SKM-1 treated with dmso at 0.1 percent for 144 hours (cell line): ENCODE results near the gene CLCNKA.
"Not testable (repeated sequence)": the region's sequence is repeated elsewhere in the genome, so short reads cannot be mapped to it uniquely, and the experiment has no call there.

Experiments
- DNase-seq: peaks from one replicate; lab custom pipeline; 2025; ENCODE audit not compliant: unreplicated experiment; lab: John Stamatoyannopoulos, UW

The CLCNKA gene

GRCh38 chr1:15997076-15997585 lies 24.7 kb upstream of the CLCNKA start:
- DNase-seq = no peak

GRCh38 chr1:15997637-15998280 lies 24.1 kb upstream of the CLCNKA start:
- no peak for DNase-seq

- no peak for DNase-seq
Observed at GRCh38 chr1:15998929-15999328, 22.9 kb upstream of the CLCNKA start.

GRCh38 chr1:16001274-16001673 lies 20.6 kb upstream of the CLCNKA start:
- DNase-seq = not testable (repeated sequence)

GRCh38 chr1:16005597-16005996 lies 16.2 kb upstream of the CLCNKA start:
- no peak for DNase-seq

GRCh38 chr1:16006010-16006409 lies 15.8 kb upstream of the CLCNKA start:
- DNase-seq = no peak

- no peak for DNase-seq
Observed at GRCh38 chr1:16006552-16007485, 15.0 kb upstream of the CLCNKA start.

GRCh38 chr1:16007671-16008341 lies 14.0 kb upstream of the CLCNKA start:
- DNase-seq = no peak

- peak; percentile 45 for DNase-seq
Observed at GRCh38 chr1:16009030-16009460, 12.8 kb upstream of the CLCNKA start.

GRCh38 chr1:16009678-16010077 lies 12.2 kb upstream of the CLCNKA start:
- DNase-seq = no peak

- no peak for DNase-seq
Observed at GRCh38 chr1:16010837-16011236, 11.0 kb upstream of the CLCNKA start.

GRCh38 chr1:16011936-16012589 lies 9.8 kb upstream of the CLCNKA start:
- DNase-seq = no peak

- peak; percentile 57 for DNase-seq
Observed at GRCh38 chr1:16012590-16013219, 9.1 kb upstream of the CLCNKA start.

GRCh38 chr1:16013220-16013907 lies 8.5 kb upstream of the CLCNKA start:
- peak; percentile 37 for DNase-seq

- no peak for DNase-seq
Observed at GRCh38 chr1:16013908-16014258, 8.0 kb upstream of the CLCNKA start.

- DNase-seq = peak; percentile 19
Observed at GRCh38 chr1:16014509-16015482, 7.0 kb upstream of the CLCNKA start.

- no peak for DNase-seq
Observed at GRCh38 chr1:16015491-16015890, 6.3 kb upstream of the CLCNKA start.

- DNase-seq = no peak
Observed at GRCh38 chr1:16015960-16016901, 5.6 kb upstream of the CLCNKA start.
